ENCODE data around the gene SRPX2. TPM values are rescaled to one million over a fixed set of nuclear protein-coding genes. Genes with fewer than 3 reads are reported as not detected.

The SRPX2 gene
- total and polyA plus RNA-seq, 7 donors = 2.5 to 59.8 (median 18.7) TPM

- Histone ChIP-seq H3K27me3 (no peaks in the 10 kb centered on the region), H3K4me1 (no peaks in the 10 kb centered on the region), H3K27ac (no peak overlapping the region), H3K4me3 (no peak overlapping the region), H3K9me3 (no peaks in the 10 kb centered on the region), H3K36me3 (peaks cover 0 to 5% (median 0%) of the 10 kb centered on the region in 4 donors)
- TF ChIP-seq POLR2A (IDR thresholded peaks at IDR 0.05) (no peak), EP300 (IDR thresholded peaks at IDR 0.05) (no peak), CTCF (IDR thresholded peaks at IDR 0.05) (no peak), POLR2AphosphoS5 (IDR thresholded peaks at IDR 0.05) (no peak)
- DNase-seq = no peak
- WGBS, 2 donors = 72 to 76% methylated on average over 2 of the region's 2 CpGs
- intact Hi-C loops (cut with DNase I) = no loop called here
Observed at GRCh38 chrX:100695302-100695701, 51.3 kb downstream of the SRPX2 start.

DNA sequence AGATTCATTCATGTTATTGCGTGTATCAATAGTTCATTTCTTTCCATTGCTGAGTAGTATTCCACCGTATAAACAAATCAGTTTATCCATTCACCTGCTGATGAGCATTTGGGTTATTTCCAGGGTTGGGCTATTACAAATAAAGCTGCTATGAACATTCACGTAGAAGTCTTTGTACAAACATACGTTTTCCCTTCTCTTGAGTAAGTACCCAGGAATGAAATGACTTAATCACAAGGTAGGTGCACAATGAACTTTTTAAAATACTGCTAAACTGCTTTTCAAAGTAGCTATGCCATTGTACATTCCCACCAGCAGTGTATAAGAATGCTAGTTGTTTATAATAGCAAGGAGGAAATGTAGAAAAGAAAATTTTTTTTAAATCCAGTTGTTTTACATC is 52.0 kb downstream of the SRPX2 start:
- intact Hi-C loops (cut with DNase I) = no loop called here
- Histone ChIP-seq H3K4me1 (no peaks in the 10 kb centered on the region), H3K27ac (no peak overlapping the region), H3K4me3 (no peak overlapping the region), H3K27me3 (no peaks in the 10 kb centered on the region), H3K36me3 (peaks cover 0 to 7% (median 0%) of the 10 kb centered on the region in 4 donors), H3K9me3 (no peaks in the 10 kb centered on the region)
- no peak for TF ChIP-seq POLR2A (IDR thresholded peaks at IDR 0.05)
- TF ChIP-seq CTCF (IDR thresholded peaks at IDR 0.05) = no peak
- no peak for TF ChIP-seq POLR2AphosphoS5 (IDR thresholded peaks at IDR 0.05)
- no peak for TF ChIP-seq EP300 (IDR thresholded peaks at IDR 0.05)
- no peak for DNase-seq
- 59 to 70% methylated on average over 4 of the region's 4 CpGs for WGBS, 2 donors

DNA sequence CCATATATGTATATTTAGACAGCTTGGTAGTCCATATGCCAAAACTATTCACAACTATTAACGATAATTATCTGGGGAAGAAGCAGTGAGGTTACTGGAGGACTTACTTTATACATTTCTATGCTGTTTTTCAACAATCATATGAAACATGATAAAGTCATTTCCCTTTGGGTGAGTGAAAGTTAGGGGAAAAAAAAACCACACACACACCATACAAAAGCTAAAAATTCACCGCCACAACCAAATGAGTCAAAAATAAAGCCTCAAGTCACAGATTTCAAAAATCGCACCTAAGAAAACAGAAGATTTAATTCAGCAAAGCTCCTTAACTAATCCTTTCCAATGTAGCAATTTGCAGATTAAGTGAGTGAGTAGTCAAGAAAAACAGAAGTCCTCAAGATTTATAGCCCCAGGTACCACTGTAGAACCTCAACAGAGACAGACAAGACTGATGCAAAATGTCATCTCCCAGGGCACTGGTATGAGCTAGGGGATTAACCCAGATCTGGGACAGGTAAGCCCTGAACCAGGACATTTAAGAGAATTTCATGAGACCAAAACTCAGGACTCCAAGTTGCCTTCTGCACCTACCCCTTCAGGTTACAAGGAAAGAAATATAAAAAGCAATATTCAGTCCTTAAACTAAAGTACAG is 52.8 kb downstream of the SRPX2 start:
- Histone ChIP-seq H3K27me3 (no peaks in the 10 kb centered on the region), H3K4me3 (no peak overlapping the region), H3K9me3 (no peaks in the 10 kb centered on the region), H3K36me3 (peaks cover 0 to 15% (median 0%) of the 10 kb centered on the region in 4 donors), H3K27ac (no peak overlapping the region), H3K4me1 (no peaks in the 10 kb centered on the region)
- no peak for TF ChIP-seq EP300 (IDR thresholded peaks at IDR 0.05)
- TF ChIP-seq CTCF (IDR thresholded peaks at IDR 0.05) = no peak
- no peak for TF ChIP-seq POLR2AphosphoS5 (IDR thresholded peaks at IDR 0.05)
- no peak for TF ChIP-seq POLR2A (IDR thresholded peaks at IDR 0.05)
- WGBS, 2 donors = 69 to 87% methylated on average over 3 of the region's 3 CpGs
- intact Hi-C loops (cut with DNase I) = no loop called here
- DNase-seq = no peak

- intact Hi-C loops (cut with DNase I) = no loop called here
- Histone ChIP-seq H3K27me3 (no peaks in the 10 kb centered on the region), H3K4me1 (no peaks in the 10 kb centered on the region), H3K36me3 (peaks cover 0 to 17% (median 0%) of the 10 kb centered on the region in 4 donors), H3K27ac (no peak overlapping the region), H3K4me3 (no peak overlapping the region), H3K9me3 (no peaks in the 10 kb centered on the region)
- no peak for DNase-seq
- no peak for TF ChIP-seq POLR2A (IDR thresholded peaks at IDR 0.05)
- TF ChIP-seq EP300 (IDR thresholded peaks at IDR 0.05) = no peak
- TF ChIP-seq CTCF (IDR thresholded peaks at IDR 0.05) = no peak
- TF ChIP-seq POLR2AphosphoS5 (IDR thresholded peaks at IDR 0.05) = no peak
Observed at GRCh38 chrX:100698551-100698950, 54.6 kb downstream of the SRPX2 start.

DNA sequence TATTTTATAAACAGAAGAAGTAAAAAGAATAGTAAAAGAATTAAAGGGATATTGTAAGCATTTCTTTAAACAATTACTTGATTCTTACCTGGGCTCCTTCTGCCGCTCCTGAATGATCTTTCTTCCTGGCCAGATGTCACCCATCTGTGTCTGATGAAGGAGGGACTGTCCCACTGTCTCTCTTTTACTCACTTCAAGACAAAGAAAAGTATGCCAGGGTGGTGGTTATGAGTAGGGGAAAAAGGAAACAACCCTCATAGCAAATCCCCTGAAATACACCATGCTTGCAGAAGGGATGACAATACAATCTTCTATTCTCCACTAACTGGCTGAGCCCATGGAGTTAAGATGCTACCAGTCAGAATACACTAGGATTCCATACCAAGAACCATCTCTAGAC is 56.8 kb downstream of the SRPX2 start:
- H3K9me3 ChIP-seq = no peaks in the 10 kb centered on the region
- no peaks in the 10 kb centered on the region for H3K4me1 ChIP-seq
- H3K4me3 ChIP-seq = no peak overlapping the region
- no peak overlapping the region for H3K27ac ChIP-seq
- peaks cover 0 to 17% (median 0%) of the 10 kb centered on the region in 4 donors for H3K36me3 ChIP-seq
- no peaks in the 10 kb centered on the region for H3K27me3 ChIP-seq
- WGBS, 2 donors = 80 to 92% methylated on average over 1 of the region's 1 CpG
- no peak for DNase-seq
- TF ChIP-seq POLR2A (IDR thresholded peaks at IDR 0.05) (no peak), CTCF (IDR thresholded peaks at IDR 0.05) (no peak), POLR2AphosphoS5 (IDR thresholded peaks at IDR 0.05) (no peak), EP300 (IDR thresholded peaks at IDR 0.05) (no peak)
- intact Hi-C loops (cut with DNase I) = no loop called here
